Transverse colon (tissue), 4 donors: ENCODE data around the gene RASA4B. TPM values are rescaled to one million over a fixed set of nuclear protein-coding genes. Genes with fewer than 3 reads are reported as not detected.
"Not testable (repeated sequence)": the region's sequence is repeated elsewhere in the genome, so short reads cannot be mapped to it uniquely, and the experiment has no call there.

Experiments
- DNase-seq: peaks from one replicate; pipeline ENCODE4 v3.0.0-alpha.2; 2019
- H3K27ac ChIP-seq, 4 donors: fragments of 200-600 bp; sonication (generic); 2 replicates each; pipeline ENCODE4 v1.5.1; 2016 to 2018; ENCODE audit warnings: inconsistent platforms in 4 of 4
- H3K27me3 ChIP-seq: fragments of 200-600 bp; sonication (generic); 2 replicates; pipeline ENCODE4 v1.5.1; 2017; ENCODE audit warnings: inconsistent platforms
- H3K36me3 ChIP-seq, 4 donors: fragments of 200-600 bp; sonication (generic); 2 replicates each; pipeline ENCODE4 v1.5.1; 2017 to 2019; ENCODE audit warnings: inconsistent platforms in 4 of 4
- H3K4me1 ChIP-seq, 4 donors: fragments of 200-600 bp; sonication (generic); 2 replicates each; pipeline ENCODE4 v1.5.1; 2017 to 2020; ENCODE audit warnings: inconsistent platforms in 4 of 4
- H3K4me3 ChIP-seq, 4 donors: fragments of 200-600 bp; sonication (generic); 1 replicate in 1 of 4; 2 replicates in 3 of 4; pipeline versions ENCODE4 v1.5.1 to v1.6.1; 2017 to 2019; ENCODE audit warnings: inconsistent platforms in 4 of 4
- H3K9me3 ChIP-seq, 2 donors: fragments of 200-600 bp; sonication (generic); 2 replicates each; pipeline ENCODE4 v1.5.1; 2017 to 2019; ENCODE audit warnings: inconsistent platforms in 2 of 2
- WGBS, 2 donors: methylation state at CpG; one replicate each; pipeline ENCODE4 v1.1.5; 2018; ENCODE audit warnings: low coverage in 1 of 2; 5-methylcytosine and 5-hydroxymethylcytosine counted together
- in situ Hi-C, 4 donors: fragments of 200-750 bp; cut with MboI; loops; one replicate each; pipeline versions ENCODE4 v1.15.0 to v1.15.1; 2017; ENCODE audit warnings: low sequenced_read_pairs in 3 of 4, low pct_ligation_motif_present in 1 of 4, low pct_unique_long_range_greater_than_20kb in 1 of 4
- intact Hi-C: fragments of 100-400 bp; cut with DNase I; formaldehyde crosslinking; loops from one replicate; pipeline ENCODE4 v1.15.1; 2023; ENCODE audit warnings: low total_unique reads
- total RNA-seq, 4 donors: library from RNA; depleted of rRNA; stranded (reverse); fragments of >200 nt; gene quantifications; one replicate each; pipeline ENCODE4 v1.1.0, GENCODE V29; 2016

The RASA4B gene
- total RNA-seq, 4 donors from 2014 or later, result 10.9 to 41.9 (median 19.8) TPM

DNA sequence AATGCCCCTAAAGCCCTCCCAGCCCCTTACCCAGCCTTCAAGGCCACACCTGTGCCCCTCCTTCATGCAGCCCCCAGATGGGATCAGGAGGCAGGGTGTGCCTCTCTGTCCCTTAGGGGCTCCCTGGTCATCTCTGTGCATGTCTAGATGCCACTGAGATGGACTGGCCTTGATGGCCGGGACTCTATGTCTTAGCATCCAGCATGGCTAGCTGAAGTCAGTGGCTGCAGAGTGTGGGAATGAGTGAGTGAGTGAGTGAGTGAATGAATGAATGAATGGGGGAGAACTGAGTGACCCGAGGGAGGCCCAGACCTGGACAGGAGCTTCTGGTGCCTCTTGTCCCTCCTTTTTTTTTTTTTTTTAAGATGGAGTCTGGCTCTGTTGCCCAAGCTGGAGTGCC is 14.6 kb upstream of the RASA4B start:
- WGBS, 2 donors, result 73 to 93% methylated on average over 2 of the region's 2 CpGs
- H3K27me3 ChIP-seq, in situ Hi-C loops, H3K9me3 ChIP-seq, H3K27ac ChIP-seq, intact Hi-C loops, DNase-seq, H3K36me3 ChIP-seq, H3K4me1 ChIP-seq, H3K4me3 ChIP-seq: not testable (repeated sequence)

DNA sequence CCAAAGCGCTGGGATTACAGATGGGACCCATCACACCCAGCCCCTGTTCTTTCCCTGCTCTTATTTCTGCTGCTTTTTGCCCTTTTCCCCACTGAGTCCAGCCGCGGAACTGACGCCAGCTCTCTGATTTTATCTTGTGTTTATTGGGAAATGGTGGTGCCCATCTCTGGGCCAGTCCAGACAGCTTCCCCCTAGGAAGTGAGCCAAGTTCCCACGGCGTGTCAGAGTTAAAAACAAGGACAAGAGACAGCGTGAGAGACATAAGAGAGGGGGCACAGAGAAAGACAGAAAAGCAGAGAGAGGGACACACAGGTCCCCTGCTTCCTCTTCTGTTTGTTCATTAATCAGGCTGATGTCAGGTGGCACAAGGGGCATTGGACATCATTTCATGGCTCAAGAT is 14.0 kb upstream of the RASA4B start:
- not testable (repeated sequence) for H3K27ac ChIP-seq

DNA sequence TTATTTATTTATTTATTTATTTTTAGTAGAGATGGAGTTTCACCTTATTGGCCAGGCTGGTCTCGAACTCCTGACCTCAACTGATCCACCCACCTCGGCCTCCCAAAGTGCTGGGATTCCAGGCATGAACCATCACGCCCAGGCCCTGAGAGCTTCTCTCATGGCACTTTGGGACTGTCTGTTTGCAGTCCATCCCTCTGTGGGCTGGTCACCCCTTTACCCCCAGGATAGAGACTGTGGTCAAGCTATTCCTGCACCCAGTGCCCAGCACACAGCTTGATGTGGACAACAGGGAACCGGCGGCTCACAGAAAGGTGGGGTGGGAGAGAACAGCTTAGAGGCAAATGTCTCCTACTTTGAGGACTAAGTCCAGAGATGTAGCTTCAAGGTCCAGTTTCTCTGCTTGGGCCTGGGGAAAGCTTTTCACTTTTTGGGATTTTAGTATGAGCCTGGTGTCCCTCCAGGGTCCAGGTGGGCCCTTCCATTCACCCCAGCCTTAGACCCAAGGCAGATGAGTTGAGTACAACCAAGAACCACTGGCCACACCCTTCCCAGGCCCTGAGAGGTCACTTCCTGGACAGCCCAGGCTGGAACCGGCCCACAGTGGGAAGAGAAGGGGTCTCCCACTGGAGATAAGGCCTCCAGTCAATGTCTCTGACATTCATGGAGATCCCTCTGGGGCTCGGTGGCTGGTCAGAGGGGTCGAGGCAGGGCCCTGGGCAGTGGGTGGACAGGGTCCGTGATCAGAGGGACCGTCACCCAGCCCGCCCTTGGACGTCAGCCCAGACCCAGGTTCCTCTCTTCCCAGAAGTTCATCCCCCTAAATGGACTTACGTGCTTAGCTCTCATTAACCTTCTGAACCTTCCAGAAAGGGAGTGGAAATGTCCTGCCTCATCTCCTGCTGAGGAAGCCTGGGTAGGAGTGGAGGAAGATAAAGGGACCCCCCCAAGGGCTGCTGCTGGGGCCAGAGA is 10.5 kb upstream of the RASA4B start:
- in situ Hi-C loops, H3K4me1 ChIP-seq, DNase-seq, intact Hi-C loops, H3K27me3 ChIP-seq, H3K27ac ChIP-seq, H3K9me3 ChIP-seq, H3K4me3 ChIP-seq, H3K36me3 ChIP-seq: not testable (repeated sequence)
- WGBS, 2 donors, result 100% methylated on average over 1 of the region's 13 CpGs; no CpG with 5 or more reads in 1 of the 2 donors

More for the DNA sequence above, 14.0 kb upstream of the RASA4B start:
- no CpG with 5 or more reads among the region's 7 CpGs for WGBS, 2 donors
- H3K4me1 ChIP-seq, in situ Hi-C loops, H3K27me3 ChIP-seq, H3K4me3 ChIP-seq, H3K9me3 ChIP-seq, H3K36me3 ChIP-seq, intact Hi-C loops, DNase-seq: not testable (repeated sequence)

DNA sequence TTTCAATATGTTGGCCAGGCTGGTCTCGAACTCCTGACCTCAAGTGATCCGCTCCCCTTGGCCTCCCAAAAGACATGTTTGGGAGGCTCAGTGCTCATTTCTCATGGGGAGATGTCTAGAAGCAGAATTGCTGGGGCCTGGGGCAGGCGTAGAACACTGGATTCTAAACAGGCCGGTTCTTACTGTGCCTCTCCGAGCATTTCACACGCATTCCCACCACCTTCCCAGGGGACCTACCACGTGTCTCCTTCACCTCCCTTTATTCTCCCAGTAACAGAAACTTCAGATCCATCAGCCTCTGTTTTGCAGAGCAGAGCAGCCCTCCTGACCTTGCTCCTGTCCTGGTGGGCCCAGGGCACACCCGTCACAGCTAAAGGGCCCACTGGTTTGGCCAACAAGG is 9.6 kb upstream of the RASA4B start:
- H3K4me3 ChIP-seq, H3K4me1 ChIP-seq, H3K9me3 ChIP-seq, H3K36me3 ChIP-seq, intact Hi-C loops, H3K27ac ChIP-seq, in situ Hi-C loops, H3K27me3 ChIP-seq, DNase-seq: not testable (repeated sequence)
- WGBS, 2 donors, result 85% methylated on average over 1 of the region's 8 CpGs; no CpG with 5 or more reads in 1 of the 2 donors

DNA sequence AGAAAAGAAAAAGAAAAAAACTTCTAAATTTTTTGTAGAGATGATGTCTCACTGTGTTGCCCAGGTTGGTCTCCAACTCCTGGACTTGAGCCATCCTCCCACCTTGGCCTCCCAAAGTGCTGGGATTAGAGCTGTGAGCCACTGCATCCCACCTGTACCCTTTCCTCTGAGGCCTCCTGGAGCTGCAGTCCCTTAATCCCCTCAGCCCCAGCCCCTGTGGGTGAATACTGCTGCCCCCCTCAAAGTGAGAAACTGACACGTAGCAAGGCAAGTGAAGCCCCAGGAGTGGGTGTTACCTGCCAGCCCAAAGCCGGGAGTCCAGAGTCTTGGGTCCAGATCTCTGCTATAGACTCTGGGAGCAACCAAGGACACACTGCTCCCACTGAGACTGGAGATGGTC is 7.2 kb upstream of the RASA4B start:
- in situ Hi-C loops, H3K9me3 ChIP-seq, intact Hi-C loops, H3K36me3 ChIP-seq, DNase-seq, H3K4me3 ChIP-seq, H3K4me1 ChIP-seq, H3K27me3 ChIP-seq, H3K27ac ChIP-seq: not testable (repeated sequence)
- 40% methylated on average over 1 of the region's 2 CpGs; no CpG with 5 or more reads in 1 of the 2 donors for WGBS, 2 donors

DNA sequence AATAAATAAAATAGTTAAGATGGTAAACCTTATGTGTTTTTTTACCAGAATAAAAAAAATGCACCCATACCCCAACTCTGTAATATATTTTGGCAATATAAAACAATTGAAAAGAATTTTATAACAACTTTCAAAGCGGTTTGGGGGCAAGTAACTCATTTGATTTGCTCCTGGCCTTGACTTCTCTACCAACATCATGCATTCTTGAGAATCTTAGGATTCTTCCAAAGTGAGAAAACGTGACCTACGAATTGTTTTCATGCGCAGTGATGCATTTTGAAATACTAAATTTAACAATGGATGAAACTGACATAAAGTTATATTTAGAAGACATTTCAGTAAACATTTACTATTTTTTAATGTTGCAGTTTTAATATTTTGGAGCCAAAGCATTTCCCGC is 3.2 kb upstream of the RASA4B start:
- H3K4me3 ChIP-seq, intact Hi-C loops, in situ Hi-C loops, H3K4me1 ChIP-seq, H3K27me3 ChIP-seq, H3K9me3 ChIP-seq, DNase-seq, H3K36me3 ChIP-seq, H3K27ac ChIP-seq: not testable (repeated sequence)
- 58 to 67% methylated on average over 3 to 4 of the region's 5 CpGs for WGBS, 2 donors

DNA sequence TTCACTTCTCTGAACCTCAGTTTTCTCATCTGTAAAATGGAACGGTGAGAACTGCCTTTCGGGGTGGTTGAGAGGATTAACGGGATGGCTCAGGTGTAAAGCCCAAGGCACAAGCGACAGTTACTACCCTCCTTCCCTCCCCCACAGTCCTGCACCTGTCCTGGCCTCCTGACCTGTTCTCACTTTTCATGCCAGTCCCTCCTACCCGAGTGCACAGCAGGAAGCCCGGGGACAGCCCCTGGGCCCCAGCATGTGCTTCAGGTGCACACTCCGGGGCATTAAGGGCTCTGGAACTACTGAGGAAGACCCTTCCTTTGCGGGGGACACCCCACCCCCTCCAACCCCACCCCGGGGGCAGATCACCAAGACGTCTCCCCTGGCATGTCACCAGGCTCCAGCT is 626 bp downstream of the RASA4B start:
- H3K9me3 ChIP-seq, H3K4me1 ChIP-seq, H3K36me3 ChIP-seq, H3K27ac ChIP-seq, H3K4me3 ChIP-seq, H3K27me3 ChIP-seq, in situ Hi-C loops, intact Hi-C loops, DNase-seq: not testable (repeated sequence)
- WGBS, 2 donors, result no CpG with 5 or more reads among the region's 10 CpGs

DNA sequence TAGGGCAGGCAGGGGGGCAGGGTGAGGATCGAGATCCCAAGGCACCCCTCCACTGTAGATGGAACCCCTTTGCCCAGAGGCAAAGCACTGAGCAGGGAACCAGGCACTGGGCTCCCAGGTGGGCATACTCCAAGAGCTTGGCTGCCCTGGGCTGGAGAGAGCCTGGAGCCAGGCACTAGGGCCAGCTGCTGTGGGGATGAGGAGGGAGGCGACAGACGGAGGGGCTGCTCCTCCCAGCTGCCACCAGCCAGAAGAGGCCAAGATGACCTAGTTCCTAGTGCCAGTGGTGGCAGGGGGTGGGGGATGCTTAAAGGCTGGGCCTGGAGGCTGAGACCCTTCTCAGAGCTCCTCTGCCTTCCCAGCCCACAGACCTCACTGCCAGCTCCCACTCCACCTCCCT is 1.7 kb downstream of the RASA4B start:
- H3K9me3 ChIP-seq, in situ Hi-C loops, H3K36me3 ChIP-seq, H3K4me3 ChIP-seq, H3K27me3 ChIP-seq, H3K4me1 ChIP-seq, intact Hi-C loops, DNase-seq, H3K27ac ChIP-seq: not testable (repeated sequence)
- no CpG with 5 or more reads among the region's 3 CpGs for WGBS, 2 donors

DNA sequence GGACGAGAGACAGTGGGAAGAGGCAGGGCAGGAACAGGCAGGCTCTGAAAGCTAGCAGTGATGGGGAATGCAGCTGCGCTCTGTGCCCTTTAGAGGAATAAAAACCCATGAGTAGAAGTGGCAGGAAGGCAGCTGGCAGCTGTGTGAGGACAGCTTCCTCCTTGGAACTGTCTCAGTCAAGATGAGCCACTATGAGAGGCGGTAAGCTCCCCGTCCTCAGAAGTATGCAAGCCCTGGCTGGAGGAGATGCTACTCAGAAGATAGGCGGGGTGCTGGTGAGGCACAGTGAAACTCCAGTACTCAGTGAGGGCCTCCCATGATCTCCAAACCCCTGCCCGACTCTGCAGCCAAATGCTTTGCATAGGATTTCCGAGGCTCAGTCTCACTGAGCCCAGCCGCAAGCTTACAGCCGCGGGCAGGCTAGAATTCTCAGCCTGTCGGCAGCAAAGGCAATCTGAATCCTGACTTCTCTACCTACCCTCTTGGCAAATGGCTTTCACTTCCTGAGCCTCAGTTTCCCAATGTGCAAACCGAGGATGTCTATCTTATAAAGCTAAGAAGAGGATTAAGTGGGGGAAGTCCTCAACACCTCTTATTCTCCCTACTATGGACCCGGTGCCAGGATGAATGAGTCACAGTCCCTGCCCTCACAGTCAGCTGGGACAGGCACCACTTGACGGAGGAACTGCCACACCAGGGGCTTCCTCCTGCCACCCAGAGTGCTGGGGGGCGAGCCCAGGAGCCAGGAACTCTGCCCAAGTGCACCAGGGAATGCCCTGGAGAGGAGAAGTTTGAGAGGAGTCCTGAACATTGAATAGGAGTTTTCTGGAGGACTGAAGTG is 2.5 kb downstream of the RASA4B start:
- H3K9me3 ChIP-seq, DNase-seq, H3K27me3 ChIP-seq, H3K36me3 ChIP-seq, H3K4me1 ChIP-seq, in situ Hi-C loops, H3K27ac ChIP-seq, intact Hi-C loops, H3K4me3 ChIP-seq: not testable (repeated sequence)
- WGBS, 2 donors, result no CpG with 5 or more reads among the region's 15 CpGs

DNA sequence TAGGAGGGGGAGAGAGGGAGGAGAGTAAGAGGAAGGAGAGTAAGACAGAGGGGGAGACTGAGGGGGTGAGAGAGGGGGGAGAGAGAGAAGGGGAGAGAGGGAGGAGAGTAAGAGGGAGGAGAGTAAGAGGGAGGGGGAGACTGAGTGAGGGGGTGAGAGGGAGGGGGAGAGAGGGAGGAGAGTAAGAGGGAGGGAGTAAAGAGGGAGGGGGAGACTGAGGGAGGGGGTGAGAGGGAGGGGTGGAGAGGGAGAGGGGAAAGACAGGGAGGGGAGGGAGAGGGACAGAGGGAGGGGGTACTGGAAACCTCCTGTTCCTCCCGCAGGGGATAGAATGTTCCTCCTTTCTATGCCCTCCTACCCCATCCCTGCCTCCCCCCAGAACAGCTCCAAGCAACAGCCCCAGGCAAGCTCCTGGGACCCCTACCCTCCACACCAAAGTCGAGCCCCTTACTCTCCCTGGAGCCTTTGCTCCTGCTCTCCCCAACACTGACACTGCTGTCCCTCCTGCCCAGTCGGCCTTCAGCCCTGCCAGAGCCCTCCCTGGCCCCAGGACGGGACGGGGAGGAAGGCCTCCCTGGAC is 4.8 kb downstream of the RASA4B start:
- H3K36me3 ChIP-seq, H3K4me1 ChIP-seq, H3K9me3 ChIP-seq, in situ Hi-C loops, H3K27me3 ChIP-seq, intact Hi-C loops: not testable (repeated sequence)
- Histone ChIP-seq H3K4me3 (peak overlapping the region in 1 of 4 donors; percentile 1), H3K27ac (peak overlapping the region; percentile 32 to 85 (median 72))
- peak; percentile 8 for DNase-seq
- WGBS, 2 donors, result 47% methylated on average over 5 of the region's 5 CpGs; no CpG with 5 or more reads in 1 of the 2 donors
